H1 (cell line): Measurements from ENCODE around the gene NDNF.

Experiments used
- POLR2AphosphoS5 ChIP-seq: IDR thresholded peaks from 2 replicates; pipeline ENCODE4 v1.6.1; 2011; ENCODE audit warnings: low read depth, low read length
- SP1 ChIP-seq: IDR thresholded peaks from 2 replicates; pipeline ENCODE4 v1.6.1; 2011; ENCODE audit warnings: low read depth, low read length
- TAF1 ChIP-seq: IDR thresholded peaks from 2 replicates; pipeline ENCODE4 v1.6.1; 2011; ENCODE audit warnings: mild to moderate bottlenecking, low read depth, low read length

- TF ChIP-seq POLR2AphosphoS5 (no peak), TAF1 (no peak), SP1 (no peak)
Measured at GRCh38 chr4:121088867-121089266, 16.5 kb upstream of the NDNF start.
